HG03432 (cell line): ENCODE measurements around the gene KMT2C.
A peak's percentile ranks its signal among the peaks of the same experiment; 100 is the strongest.
"Not testable (repeated sequence)": the region's sequence is repeated elsewhere in the genome, so short reads cannot be mapped to it uniquely, and the experiment has no call there.

Experiments
- ATAC-seq: cut with Tn5 transposase; IDR thresholded peaks from one replicate; pipeline ENCODE4 v1.9.1; 2021; ENCODE audit warnings: mild to moderate bottlenecking, moderate library complexity; ENCODE audit not compliant: unreplicated experiment

KMT2C gene

DNA sequence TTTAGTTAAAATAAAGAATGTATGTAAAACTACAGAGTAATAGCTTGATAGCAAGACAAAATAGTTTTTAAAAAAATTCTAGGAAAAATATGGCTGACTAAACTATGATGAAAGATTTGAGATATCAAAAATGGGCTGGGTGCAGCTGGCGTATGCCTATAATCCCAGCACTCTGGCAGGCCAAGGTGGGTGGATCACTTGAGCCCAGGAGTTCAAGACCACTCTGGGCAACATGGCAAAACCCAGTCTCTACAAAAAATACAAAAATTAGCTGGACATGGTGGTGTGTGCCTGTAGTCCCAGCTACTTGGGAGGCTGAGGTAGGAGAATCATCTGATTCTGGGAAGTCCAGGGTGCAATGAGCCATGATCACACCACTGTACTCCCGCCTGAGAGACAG lies 29.8 kb downstream of the KMT2C start:
- not testable (repeated sequence) for ATAC-seq

DNA sequence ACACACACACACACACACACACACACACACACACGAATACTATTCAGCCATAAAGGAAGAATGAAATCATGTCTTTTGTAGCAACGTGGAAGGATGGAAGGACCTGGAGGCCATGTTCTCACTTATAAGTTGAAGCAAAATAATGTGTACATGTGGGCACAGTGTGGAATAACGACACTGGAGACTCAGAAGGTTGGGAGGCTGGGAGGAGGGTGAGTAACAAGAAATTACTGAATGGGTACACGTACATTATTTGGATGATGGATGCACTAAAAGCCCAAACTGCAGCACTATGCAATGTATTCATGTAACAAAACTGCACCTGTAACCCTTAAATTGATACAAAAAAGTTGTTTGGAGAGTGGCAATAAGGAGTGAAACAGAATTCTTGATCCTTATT lies 32.1 kb downstream of the KMT2C start:
- no peak for ATAC-seq

DNA sequence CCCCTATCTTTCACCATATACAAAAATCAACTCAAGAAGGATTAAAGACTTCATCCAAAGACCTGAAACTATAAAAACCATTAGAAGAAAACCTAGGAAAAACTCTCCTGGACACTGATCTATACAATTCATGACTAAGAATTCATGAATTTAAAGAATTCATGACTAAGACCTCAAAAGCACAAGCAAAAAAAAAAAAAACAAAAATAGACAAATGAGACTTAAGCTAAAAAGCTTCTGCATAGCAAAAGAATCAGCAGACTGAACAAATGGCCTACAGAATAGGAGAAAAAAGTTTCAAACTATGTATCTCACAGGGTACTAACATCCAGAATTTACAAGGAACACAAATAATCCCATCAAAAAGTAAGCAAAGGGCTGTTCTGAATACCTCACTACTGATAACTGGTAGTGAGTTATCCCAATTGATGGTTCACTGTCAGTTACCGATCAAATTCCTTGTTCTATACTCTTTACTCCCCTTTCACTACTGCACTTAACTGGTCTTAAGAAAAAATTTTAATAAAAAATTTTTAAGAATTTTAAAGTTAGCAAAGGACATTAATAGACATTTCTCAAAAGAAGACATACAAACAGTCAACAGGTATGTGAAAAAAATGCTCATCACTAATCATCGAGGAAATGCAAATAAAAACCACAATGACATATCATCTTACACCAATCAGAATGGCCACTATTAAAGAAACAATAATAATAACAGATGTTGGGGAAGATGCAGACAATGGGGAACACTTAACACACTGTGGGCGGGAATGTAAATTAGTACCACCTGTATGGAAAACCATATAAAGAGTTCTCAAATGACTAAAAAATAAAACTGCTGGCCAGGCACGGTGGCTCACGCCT lies 33.2 kb downstream of the KMT2C start:
- ATAC-seq: no peak

DNA sequence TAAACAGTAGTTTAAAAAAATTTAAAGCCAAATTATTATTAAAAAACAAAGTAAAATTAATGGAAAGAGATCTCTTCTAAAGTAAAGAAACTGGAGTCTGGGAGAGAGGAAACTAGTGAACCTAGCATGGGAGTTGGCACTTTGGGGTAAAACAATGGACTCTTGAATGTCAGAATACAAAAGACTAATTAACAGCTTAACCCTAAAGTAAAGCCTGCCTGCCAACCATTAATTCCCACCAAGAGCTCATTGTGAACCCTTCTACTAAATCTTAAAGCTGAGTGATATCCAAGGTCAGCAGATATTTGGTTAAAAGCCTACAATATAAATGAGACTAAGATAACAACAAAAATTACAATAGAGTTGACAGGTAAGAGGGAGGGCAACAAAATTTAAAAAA lies 36.5 kb downstream of the KMT2C start:
- ATAC-seq: no peak

DNA sequence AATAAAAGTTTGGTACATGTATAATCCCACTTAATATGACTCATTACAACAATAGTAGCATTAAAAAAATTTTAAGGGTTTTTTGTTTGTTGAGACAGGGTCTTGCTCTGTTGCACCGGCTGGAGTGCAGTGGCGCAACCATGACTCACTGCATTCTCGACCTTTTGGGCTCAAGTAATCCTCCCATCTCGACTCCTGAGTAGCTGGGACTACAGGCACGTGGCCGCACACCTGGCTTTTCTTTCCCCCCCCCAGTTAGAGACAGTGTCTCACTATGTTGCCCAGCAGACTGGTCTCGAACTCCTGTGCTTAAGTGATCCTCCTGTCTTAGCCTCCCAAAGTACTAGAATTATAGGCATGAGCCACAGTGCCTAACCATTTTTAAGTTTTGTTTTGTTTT lies 40.7 kb downstream of the KMT2C start:
- no peak for ATAC-seq

DNA sequence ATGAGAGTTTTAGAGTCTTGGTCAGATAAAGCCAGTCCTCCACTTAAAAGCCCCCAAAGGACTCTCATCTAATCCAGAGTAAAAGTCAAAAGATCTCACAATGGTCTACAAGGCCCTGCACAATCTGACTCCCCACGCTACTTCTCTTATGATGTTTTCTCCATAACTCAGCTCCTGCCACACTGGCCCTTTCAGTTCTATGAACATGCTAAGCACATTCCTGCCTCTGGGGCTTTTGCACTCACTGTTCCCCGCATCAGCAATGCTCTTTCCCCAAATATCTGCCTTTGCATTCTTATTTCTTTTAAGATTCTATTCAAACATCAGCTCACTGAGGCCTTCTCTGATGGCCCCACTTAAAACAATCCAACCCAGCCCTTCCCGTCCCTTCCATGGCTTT lies 41.6 kb downstream of the KMT2C start:
- not testable (repeated sequence) for ATAC-seq

DNA sequence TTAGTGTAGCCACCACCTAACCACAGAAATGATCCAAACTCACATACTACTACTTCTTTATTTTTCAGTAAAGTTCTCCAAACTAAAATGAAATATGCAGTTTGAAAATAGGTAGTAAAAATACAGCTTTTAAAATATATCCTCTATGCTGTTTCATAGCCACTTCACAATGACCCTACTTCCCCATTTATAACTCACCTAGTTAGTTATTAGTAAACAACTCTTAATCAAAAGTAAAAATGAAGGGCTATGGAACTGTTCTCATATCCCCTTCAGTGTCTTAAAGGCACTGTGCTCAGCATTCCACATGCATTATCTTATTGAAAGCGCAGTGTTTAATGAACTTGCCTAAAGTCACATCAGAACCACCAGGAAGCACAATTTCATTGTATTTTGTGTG lies 43.5 kb downstream of the KMT2C start:
- peak; percentile 63 for ATAC-seq

DNA sequence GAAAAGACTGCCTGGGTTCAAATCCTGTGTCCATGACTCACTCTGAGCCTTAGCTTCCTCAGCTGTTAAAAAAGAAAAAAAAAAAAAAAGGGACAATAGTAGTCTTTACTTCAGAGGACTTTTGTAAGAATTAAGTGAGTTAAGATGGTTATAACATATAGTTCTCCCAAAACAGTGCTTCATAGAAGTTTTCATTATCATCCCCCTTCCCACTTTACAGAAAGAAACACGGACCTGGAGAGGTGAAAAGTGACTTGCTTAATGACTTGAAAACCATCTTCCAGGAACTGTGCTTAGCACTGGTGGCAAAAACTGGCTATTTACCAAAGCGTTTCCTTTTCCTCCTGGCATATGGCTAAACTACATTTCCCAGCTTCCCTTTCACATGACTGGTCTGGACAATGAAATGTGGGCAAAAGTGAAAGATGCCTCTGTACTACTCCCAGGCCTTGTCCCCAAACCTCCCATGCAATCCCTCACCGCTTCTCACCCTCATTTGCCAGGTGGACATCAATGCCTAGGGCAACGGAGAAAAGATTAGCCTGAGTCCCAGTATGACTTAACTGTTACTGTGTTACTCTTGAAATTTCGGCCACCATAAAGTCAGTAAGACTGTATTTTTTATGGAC lies 49.6 kb downstream of the KMT2C start:
- ATAC-seq: not testable (repeated sequence)

DNA sequence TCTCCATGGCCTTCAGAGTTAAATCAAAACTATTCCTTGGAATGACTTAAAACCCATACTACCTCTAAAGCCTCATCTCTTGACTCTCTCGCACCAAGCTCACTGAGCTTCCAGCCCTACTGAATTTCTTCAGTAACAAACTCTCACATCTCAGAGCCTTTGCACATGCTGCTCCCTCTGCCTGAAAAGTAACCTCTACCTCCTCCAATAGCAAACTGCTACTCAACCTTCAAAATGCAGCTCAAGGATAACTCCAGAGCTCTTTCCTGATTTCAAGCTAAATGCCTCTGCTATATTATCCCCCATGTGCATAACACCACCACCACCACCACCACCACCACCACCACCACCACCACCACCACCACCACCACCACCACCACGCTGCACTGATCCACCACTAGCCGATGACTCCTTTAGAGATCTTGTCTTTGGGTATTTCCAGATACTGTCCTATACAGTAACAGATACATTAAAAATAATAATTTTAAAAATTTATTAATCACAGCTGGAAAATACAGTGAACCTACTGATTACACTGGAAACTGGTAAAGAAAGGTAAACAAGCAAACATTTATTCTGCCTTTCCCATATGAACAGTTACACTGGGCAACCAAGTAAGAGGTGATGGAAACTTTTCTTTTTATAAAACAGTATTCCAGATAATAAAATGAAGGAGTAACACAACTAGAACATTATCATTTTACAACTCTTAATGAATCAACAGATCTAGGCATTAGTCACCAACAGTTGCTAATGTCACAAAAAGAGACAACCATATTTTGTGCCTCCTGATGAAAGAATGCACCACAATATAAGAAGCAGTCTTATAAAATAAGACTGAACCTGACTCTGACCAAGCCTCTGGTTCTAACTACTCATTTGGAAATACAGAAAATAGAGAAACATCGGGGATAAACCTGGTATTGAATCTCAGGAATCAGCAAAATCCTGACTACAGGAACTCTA lies 51.3 kb downstream of the KMT2C start:
- not testable (repeated sequence) for ATAC-seq

DNA sequence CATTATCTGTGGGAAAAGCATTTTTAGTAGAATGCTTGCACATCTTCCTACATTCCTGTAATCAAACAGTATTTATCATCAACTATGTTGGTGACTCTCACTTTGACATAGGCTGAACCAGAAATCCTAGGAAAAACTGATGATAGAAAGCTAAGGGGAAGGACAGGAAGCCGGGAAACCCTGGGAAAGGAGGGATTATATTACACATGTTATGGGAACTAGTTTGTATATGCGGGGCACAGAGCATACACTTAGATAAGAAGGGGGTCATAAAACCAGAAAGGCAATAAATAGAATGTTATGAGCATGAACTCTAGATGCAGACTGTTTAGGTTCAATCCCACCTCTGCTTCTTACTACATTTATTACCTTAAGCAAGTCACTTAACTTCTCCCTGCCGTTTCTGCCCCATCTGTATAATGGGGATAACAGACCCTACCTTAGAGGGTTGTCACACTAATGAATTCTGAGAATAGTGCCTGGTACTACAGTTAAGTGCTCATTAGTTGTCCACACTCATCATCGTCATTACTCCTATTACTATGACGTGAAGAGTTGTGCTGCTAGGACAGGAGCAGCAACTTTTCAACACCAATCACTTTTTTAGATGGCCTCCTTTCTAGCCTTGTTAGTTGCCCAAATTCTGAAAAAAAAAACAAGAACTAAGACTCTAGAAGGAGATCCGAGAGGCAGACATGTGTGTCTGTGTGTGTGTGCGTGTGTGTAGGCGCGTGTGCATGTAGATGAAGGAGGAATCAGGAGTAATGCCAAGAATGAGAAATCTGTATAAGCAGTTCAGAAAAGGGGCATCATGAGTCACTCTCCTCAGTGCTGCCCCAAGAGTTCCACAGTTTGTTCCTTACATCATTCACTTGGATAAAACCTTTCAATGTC lies 52.2 kb downstream of the KMT2C start:
- no peak for ATAC-seq

DNA sequence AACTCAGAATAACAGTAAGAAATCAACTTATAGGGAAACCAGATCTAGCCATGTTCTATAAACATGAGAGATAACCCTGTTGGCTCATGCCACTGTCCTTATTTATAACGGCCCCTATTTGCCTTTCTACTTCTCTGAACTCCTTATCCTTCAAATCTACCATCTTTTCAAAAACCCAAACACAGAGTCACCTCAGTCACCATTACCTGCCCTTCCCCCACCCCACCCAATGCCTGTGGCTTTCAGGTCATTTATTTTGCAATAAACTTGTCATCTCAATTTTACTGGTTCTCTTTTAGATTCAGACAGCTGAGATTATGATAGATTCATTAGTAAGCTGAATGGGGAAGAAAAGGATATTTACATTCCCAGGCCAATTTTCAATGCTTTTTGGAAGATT lies 53.6 kb downstream of the KMT2C start:
- no peak for ATAC-seq

DNA sequence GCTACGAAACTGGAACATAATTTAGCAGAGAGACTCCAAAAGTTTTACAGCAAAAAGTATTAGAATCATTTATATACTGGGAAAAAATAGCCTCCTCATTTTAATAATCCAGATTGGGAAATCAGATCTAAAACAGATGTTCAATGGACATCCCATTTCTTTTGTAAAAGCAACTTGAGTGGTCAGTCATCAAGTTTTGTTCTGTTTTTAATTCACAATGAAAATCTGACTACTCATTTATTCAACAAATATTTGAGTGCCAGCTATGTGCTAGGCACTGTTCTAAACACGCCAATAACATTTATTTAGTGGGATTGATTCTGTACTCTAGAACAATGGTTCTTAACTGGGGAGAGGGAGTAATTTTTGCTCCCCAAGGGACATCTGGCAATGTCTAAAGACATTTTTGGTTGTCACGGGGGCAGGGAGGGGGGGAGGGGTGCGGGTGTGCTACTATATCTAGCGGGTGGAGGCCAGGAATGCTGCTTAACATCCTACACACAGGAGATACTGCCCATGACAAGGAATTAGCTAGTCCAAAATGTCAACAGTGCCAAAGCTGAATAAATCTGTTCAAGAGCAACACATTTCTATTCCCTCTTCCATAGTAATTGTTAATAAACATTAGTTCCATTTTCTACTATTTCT lies 54.7 kb downstream of the KMT2C start:
- not testable (repeated sequence) for ATAC-seq

DNA sequence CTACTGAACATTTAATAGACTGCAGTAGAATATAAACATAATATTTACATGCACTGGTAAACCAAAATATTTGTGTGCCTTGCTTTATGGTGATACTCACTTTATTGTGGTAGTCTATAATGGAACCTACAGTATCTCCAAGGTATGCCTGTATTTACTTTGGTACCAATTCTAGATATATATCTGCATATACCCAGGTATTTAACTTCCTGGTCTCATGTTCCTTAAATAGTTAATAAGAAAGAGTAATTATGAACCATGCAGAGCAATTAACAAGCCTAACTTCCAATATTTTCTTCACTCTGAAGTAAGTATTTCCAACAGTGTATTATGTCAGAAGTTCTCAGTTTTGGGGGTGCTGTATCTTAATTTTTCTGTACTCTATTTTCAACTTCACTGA lies 57.3 kb downstream of the KMT2C start:
- not testable (repeated sequence) for ATAC-seq

DNA sequence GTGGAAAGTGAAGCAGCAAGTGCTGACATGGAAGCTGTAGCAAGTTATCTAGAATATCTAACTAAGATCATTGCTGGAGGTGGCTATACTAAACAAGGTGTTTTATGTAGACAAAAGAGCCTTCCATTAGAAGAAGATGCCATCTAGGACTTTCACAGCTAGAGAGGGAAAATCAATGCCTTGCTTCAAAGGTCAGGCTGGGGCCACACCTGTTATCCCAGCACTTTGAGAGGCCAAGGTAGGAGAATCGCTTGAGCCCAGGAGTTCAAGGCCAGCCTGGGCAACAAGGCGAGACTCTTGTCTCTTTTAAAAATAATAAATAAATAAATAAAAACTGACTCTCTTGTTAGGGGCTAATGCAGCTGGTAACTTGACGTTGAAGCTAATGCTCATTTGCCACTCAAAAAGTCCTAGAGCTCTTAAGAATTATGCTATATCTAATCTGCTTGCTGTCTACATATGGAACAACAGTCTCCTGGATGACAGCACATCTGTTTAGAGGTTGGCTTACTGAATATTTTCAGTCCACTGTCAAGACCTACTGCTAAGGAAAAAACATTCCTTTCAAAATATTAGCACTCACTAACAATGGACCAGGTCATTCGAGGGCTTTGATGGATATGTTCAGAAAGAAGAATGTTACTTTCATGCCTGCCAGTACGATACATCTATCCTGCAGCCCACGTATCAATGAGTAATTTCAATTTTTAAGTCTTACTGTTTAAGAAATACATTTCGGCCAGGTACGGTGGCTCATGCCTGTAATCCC lies 58.9 kb downstream of the KMT2C start:
- ATAC-seq: not testable (repeated sequence)

DNA sequence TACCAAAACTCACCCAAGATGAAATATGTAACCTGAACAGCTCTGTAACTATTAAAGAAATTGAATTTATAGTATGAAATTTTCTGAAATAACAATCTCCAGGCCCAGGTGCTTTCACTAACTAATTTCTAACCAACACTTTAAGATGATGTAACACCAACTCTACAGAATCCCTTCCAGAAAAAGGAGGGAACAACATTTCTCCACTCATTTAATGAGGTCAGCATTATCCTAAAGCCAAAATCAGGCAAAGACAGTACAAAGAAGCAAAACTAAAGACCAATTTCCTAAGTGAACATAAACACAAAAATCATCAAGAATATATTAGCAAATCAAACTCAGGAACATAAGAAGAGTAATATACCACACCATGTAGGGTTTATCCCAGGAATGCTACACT lies 65.5 kb downstream of the KMT2C start:
- no peak for ATAC-seq

DNA sequence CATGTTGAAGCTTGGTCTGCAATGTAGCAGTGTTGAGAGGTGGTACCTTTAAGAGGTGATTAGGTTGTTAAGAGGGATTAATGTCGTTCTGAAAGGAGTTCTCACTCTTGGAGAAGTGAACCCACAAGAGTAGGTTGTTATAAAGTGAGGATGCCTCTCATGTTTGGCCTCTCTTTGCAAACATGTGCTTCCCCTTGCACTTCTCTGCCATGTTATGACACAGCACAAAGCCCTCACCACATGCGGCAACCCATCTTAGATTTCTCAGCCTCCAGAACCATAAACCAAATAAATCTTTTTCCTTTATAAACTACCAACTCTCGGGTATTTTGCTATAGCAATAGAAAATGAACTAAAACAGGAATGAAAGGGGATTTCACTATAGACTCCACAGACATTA lies 66.3 kb downstream of the KMT2C start:
- no peak for ATAC-seq

DNA sequence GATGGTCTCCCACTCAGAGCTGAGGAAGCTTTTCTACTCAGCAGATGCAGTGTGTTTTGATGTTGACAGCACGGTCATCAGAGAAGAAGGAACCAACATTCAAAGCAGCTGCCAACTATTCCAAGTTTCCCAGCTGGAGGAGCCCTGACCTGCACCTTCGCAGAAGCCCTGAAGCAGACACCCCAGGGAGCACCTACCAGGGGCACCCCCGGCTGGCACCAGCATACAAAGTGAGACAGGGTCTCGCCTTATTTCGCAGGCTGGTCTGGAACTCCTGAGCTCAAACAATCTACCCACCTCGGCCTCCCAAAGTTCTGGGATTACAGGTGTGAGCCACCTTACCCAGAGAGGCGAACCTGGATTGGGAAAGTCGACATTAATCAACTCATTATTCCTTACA lies 68.6 kb downstream of the KMT2C start:
- no peak for ATAC-seq

DNA sequence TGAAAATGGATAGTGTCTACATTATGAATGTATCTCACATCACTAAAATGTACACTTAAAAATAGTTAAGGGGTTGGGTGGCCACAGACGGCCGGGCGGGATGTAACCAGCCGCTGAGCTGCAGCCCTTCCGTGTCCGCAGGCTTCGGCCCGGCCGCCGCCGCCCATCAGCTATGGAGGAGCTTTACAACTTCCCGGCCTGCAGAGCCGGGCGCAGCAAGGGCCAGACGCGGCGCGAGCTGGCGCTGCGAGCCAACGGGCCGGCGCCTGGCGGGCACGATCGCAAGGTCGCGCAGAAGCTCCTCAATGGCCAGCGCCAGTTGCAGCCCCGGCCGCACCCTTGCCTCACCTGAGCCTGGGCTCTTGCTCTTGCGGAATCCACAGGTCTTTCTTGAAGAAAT lies 69.1 kb downstream of the KMT2C start:
- ATAC-seq: no peak

DNA sequence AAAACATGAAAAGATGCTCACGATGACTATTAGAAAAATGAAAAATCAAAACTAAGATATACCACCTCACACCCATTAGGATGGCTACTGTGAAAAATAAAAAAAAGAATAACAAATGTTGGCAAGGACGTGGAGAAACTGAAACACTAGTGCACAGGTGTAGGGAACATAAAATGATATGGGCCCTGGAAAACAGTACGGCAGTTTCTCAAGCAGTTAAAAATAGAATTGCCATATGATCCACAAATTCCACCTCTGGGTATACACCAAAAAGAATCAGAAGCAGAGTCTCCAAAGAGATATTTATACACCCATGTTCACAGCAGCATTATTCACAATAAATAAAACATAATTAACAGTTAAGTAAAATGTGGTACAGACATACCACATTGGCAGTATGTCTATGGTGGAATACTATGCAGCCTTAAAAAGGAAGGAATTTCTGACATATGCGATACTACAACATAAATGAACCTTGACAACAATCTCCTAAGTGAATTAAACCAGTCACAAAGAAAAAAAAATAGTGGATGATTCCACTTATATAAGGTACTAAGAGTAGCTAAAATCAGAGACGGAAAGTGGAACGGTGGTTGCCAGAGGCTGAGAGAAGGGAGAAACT lies 69.7 kb downstream of the KMT2C start:
- ATAC-seq: no peak
